ENCODE measurements around the gene CDK4.

- TF ChIP-seq CTCF (IDR thresholded peaks at IDR 0.05), result no peak
- TF ChIP-seq ZFX (IDR thresholded peaks at IDR 0.05; ENCODE audit: borderline replicate concordance), result no peak
These were observed 15.2 kb downstream of the CDK4 start for GRCh38 chr12:57736741-57737466.
